ENCODE measurements around the gene POC1A.

Gene POC1A

DNA sequence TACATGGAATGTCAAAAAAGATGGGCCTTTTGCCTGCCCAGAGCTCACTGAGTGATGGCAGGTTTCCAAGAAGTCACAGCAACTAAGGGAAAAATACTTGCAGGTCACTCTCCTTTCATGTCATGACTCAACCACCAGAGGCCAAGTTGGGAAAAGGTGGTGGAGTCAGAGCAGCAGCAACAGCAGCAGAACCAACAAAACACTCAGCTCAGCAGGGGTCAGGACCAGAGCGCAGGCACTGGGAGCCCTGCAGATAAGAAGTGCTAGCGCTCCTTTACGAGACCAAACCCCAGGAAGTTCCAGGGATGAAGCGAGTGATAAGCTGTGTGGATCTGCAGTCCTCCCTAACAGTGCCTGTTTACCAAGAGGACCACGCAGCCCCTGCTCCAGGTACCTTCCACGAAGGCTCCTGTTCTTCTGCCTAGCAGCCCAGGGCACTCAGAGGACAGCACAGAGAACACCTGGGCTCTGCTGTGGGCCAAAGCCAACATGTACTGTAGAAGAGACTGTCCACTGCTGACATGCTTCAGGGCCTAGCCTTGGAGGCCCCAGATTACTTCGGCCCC lies 26.0 kb downstream of the POC1A start:
- no peak for DNase-seq (ENCODE audit: low read depth)

DNA sequence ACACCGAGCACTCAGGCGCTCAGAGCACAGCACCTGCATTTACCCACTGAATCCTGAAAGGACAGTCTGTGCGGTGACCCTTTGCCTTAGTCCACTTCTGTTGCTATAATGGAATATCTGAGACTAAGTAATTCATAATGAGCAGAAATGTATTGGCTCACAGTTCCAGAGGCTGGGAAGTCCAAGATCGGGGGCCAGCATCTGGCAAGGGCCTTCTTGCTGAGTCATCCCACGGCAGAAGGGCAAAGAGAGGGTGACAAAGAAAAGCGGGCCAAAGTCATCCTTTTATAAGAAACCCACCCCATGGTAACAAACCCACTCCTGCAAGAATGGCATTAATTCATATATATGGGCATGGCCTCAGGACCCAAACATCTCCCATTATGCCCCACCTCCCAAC lies 27.7 kb downstream of the POC1A start:
- no peak for DNase-seq (ENCODE audit: low read depth)

DNA sequence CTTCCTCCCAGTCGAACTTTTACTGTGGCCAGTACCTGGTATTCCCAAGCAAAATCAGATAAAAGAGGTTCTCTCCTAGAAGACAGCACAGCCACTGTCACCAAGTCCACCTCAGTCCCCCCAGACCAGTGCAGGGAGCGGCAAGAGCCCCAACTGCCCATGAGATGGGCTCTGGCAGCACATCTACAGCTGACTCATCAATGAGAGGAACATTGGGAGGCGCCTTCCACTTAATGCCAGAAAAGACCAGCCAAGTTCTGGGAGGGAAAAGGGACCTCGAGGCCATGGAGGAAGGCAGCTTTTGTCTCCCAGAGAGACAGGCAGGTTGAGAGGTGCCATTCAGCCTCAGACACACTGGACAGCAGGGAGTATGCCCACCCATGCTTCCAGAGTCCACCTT lies 28.2 kb downstream of the POC1A start:
- DNase-seq (ENCODE audit: low read depth): no peak

DNA sequence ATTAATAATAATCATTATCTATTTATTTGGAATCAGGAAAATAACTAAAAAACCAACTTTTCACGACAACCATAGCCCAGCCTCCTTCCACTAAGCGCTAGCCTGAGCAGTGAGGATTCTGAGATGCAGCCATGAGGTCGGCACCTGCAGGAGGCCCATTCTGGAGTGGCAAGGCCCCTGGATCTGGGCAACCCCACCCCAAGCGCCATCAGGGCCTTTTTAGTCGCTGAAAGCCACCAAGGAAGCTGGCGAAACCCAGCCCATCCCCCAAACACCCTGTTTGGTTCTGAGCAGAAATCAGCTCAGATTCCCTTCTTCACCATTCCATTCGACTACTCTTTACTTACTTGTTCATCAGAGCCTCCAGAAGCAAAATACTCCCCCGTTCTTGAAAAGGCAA lies 29.5 kb downstream of the POC1A start:
- DNase-seq (ENCODE audit: low read depth): no peak

DNA sequence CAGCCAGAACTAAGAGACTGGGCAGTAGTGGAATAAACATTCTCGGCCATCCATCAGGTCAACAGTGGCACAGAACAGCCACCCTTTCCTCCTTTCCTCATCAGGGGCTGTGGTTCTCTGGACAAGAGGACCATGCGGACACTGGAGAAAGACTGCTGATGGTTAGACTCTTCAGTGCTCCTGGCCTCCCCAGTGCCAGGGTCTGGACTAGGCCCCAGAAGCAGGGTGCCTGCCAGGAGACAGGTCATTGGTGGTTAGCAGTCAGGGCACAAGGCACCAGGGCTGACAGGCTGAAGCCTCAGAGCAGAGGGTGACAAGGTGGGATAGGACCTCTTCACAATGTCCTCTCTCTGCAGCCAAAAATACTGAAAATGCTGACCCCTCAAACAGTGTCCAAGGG lies 30.1 kb downstream of the POC1A start:
- DNase-seq (ENCODE audit: low read depth): no peak

DNA sequence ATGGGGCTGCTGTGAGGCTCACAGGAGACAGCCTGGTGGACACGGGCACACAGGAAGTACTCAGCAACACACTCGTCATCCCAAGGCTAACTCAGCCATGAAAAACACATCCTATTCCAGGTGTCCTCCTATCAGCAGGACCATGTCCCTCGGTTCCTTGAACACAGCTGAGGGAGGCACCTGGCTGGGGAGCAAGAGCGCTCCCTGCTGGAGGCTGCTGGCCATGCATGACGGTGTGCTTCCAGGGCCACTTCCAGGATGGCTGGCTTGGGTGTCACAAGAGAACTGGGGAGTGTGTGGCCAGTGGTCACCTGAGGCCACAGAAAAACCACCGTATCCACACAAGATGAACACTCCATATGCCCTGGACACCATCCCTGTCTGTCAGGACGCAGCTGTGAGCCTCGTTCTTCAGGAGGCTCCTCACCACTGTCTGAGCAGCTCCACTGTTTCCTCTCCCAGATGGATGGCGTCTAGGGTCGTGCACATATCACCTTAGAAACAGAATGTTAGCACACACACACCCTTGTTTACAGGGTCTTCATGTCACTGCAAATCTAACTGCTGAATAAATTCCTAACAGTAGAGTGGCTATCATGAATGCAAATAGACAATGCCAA lies 31.0 kb downstream of the POC1A start:
- DNase-seq (ENCODE audit: low read depth): peak; percentile 54

DNA sequence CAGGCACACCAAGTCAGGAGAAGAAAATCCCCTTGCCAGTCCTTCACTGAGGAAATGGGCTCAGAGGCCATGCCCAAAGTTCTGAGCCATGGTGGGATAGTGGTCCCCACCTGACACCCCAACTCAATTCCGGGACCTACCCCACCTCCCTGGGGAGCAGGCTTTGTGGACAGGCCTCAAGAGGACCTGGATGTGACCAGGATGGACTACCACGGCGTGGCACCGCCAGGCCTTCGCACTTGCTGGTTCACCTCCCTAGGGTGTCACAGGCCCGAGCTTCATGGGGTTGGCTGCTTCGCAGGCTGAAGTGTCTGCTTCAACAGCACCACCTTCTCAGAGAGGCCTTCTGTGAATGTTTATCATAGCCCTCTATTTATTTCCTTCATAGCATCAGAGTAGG lies 31.7 kb downstream of the POC1A start:
- DNase-seq (ENCODE audit: low read depth): no peak

DNA sequence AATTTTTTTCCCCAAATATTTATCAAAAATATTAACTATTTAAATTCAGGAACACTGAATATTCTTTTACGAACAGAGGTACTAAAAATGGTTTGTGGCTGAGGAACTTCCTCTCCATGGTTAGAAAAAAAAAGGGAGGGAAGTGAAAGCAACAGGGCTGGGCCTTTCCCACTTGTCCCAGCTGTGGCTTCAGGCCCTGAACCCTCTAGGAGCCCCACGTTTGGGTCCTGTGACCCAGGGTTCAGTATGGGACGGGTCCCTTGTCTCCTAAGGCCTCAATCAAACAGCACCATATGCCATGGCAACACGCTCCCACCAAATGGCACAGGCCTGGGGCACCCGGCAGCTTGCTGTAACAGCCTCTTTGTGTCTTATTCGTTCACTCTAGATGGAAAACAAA lies 32.4 kb downstream of the POC1A start:
- no peak for DNase-seq (ENCODE audit: low read depth)

DNA sequence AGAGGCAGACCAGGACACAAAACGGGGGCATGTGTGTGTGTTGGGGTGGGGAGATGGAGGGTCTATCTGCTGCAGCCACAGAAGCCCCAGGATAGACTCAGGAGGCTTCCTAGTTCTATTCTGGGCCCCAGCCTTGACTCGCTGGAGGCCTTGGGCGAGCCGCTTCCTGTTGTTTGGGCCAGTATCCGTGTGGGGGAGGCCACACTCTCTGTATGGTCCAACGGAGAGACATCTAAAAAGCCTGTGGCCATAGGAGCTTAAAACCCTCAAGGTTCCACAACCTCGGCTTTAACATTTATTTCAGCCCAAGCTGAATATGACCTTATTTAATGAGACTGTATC lies 32.8 kb downstream of the POC1A start:
- no peak for DNase-seq (ENCODE audit: low read depth)

DNA sequence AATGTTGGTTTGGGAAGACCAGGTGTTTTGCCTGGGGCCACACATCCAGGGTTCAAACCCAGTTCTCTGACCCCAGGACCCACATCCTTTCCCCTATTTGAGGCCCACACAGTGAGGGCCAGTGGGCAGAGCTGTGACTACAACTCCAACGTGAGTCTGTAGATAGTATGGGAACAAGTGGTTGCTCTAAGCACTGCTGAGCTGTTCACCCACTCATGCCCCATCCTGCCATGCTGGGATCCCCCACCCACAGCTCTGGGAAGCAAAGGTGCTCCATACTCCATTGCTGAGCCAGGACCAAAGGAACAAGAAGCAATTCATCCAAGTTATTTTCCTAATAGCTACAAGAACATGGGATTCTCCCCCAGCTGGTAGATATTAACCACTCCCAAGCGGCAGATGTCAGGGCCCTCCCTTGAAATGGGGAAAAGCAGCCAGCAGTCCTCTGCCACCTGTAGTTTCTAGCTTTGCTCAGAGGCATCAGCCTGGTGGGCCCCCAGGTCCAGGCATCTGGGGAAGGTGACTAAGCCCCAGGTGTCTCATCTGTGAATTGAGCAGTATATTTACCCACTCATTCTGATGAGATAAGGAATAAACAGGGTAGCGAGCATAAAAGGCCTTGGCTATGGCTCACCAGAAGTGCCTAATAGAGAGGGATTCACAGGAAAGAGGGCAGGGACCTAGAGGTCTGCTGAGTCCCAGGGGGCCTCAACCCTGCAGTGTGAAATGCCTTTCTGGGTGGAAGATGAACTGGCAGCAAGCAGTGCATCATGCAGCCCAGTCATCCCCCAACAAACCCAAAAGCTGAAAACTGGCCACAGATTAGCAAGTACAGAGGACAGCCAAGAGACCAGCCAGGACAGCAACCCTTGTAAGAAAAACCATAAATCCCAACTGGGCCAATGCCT lies 33.4 kb downstream of the POC1A start:
- no peak for DNase-seq (ENCODE audit: low read depth)

DNA sequence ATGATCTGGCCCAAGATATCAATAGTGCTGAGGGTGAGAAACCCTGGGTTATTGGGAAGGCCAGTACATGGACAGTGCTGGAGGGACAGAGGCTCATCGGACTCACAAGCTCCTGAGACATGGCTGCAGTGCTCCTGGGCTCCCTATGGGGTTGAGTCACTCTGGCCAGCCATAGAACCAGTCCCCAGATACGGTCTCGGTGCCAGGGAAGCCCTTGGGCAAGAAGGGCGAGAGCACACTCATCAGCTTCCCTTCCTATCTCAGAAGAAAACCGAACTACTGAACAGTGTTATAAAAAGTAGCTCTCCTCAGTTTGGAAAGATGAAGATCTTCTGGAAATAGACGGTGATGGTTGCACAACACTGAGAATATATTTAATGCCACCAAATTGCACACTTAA lies 34.4 kb downstream of the POC1A start:
- no peak for DNase-seq (ENCODE audit: low read depth)

DNA sequence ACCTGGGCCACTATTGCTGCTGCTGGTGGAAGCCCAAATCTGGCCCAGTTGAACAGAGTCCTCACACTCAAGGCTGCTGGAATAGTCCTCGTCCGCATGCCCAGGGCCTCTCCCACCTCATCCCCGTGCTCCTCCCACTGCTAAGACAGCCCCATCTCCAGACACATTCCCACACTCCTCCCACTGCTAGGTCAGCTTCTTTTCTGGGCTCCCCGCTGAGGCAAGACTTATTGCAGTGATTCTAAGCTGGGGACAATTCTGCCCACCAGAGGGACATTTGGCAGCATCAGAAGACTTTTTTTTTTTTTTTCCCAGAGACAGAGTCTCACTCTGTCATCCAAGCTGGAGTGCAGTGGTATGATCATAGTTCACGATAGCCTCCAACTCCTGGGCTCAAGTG lies 35.1 kb downstream of the POC1A start:
- DNase-seq (ENCODE audit: low read depth): no peak

DNA sequence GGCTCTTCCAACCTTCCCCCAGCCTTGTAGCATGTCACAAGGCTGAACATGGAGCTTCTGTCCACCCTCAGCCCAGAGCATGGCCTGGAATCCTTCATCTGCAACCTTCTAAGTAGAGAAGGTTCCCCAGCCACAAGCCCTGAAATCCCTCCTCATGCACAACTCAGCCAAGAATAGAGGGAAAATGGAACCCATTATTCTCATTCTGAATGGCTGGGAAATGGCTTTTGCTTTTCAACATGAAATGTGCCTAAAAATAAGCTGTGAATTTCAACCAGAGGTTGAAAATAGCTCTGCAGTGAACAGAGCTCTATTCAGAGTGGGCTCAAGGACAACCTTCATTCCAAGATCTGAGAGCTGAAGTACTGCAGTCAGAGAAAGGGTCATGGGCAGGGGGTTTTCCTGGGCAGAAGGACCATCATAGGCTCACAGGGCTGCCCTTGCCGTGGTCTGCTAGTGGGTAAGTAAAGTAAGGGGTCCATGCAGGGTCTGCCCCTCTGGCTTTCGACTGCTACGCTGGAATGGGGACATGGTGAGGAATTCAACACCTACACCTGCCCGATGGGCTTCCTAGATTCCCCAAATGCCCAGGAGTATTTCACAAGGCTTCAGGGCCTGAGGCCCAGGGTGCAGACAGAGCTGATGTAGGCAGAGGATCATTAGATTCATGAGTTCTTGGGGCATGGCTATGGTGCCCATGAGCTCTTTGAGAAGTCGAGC lies 35.9 kb downstream of the POC1A start:
- no peak for DNase-seq (ENCODE audit: low read depth)

DNA sequence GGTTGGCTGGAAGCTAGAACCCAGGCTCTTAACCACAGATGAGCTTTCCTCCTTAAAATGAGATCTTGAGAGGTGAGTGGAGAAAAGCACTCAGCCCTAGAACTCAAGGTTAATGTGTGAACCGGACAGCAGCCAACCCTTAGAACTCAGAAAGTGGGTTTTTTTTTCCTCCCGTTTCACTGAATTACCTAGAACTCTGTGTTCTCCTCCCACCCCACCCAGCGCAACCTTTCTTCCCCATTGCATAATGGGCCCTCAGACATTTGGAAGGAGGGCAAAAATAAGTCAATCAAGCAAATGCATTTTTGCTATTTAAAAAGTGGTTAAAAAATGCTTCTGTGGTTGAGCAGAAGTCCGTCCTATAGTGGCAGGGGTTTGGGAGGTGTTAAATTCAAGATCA lies 36.7 kb downstream of the POC1A start:
- no peak for DNase-seq (ENCODE audit: low read depth)

DNA sequence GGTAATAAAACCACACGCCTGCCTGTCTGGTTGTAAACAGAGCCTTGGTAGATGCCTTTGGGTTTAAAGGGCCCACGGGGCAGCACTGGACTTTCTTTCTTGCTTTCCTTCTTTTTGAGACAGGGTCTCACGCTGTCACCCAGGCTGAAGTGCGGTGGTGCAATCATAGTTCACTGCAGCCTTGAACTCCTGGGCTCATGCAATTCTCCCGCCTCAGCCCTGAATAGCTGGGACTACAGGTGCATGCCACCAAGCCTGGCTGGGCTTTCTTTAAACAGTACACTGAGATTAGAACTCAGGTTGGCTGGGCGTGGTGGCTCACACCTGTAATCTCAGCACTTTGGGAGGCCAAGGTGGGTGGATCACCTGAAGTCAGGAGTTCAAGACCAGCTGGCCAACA lies 42.2 kb downstream of the POC1A start:
- no peak for DNase-seq (ENCODE audit: low read depth)

DNA sequence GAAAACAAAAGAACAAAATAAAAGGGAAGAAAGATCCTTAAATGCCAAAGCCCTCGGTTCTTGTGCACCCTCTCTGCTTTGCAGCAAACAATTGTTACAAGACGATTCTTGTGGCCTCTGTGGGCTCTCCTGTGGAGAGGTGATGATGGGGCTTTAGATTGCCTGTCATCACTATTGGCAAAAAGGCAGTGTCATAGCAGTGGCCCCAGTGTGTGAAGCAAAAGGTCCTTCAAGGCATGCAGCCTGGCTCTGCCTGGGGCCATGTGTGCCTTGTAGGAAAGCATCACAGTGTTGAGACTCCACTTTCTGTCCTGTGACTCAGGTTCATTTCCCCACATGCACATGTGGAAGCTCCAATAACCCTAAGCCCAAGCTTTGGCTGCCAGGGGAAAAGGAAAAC lies 43.7 kb downstream of the POC1A start:
- DNase-seq (ENCODE audit: low read depth): no peak

DNA sequence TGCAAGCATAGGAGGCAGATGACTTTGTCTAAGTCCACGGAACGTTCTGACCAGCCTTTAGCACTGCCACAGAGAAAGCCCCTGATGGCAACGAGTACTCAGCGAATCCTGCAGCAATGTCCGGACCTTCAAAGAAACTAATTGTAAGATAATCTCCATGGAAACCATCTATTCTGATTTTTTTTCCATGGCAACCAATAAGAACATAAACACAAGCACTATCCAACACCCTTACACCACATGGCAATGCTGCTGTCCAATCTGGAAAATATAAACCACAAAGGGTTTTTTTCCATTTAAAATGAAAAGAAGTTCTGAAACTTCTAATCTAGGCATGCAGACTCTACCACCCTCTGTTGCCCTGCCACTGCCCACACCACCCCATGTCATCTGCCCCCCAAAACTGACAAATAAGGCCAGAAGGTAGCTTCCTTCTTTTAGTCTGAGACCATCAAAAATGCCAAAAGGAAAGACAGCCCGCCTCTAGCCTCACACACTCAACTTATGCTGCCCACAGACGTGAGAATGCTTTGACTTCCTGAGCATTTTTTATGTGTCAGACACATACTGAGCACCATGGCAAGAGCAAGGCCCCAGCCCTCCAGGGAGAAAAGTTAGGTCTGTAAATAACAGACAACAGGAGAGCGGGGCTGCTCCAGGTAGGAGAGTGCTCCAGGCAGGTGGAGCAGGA lies 44.5 kb downstream of the POC1A start:
- DNase-seq (ENCODE audit: low read depth): no peak

DNA sequence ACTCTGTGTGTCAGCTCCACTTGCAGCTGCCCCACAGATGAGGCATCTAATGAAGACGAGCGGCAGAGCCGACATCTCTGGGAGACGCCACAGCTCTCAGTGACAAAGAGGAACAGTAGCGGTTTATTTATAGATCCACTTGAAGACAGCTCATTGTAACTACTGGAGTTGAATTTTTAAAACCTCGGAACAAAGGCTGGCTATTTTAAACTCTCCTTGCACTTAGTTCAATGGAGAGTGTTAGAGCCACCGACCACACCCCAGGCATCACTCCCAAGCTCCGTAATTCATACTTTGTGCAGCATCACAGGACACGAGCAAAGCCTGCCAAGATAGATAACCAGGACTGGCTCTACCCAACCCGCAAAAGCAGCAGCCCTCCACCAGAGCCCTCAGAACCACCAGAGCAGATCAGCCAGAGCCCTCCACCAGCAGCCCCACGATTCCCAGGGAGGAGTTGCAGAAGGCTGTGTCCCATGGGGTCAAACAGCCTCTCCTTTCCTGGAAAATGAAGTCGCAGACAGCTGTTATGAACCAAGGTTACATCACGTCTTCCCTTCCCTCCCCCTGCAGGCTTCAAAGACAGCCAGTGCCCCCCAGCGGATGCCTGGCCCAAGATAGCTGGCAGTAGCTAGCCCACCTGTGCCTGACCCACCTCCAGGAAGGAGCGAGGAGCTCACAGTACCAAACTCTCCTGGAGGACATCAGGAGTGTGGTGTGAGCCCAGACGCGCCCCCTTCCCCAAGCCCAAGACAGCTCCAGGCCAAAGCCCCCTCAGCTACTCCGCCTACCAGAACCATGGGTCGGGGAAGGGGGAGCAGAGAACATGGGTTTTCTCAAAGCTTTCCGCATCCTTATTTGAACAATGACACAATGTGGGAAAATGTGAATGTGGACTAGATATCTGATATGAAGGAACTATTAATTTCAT lies 45.7 kb downstream of the POC1A start:
- DNase-seq (ENCODE audit: low read depth): no peak

DNA sequence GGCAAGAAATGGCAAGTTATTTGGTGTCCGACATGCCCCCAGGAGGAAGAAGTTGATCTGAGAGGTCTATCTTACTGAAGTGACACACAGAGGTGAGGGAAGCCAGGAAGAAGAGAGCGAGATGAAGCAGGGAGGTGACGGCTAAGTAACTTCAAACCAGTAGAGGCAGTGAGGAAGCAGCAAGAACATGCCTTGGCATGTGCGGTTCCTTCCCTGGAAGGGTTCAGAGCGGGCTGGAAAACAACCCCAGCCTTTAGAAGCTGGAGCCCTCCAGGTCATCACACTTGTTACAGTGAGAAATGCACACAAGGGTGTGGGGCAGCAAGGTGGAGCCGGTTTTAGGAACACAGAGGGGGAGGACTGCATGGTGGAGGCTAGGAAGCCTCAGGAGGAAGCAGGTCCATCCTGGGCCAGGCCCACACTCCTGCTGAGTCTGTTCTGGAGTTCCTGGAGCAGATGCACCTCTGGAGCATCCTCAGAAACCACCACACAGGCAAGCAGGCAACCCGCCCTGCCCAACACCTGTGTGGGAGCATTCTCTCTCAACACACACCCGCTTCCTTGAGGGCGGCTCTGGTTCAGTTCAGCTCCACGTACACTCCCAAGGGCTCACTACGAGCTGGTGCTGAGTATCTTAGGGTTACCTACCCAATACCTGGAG lies 47.1 kb downstream of the POC1A start:
- no peak for DNase-seq (ENCODE audit: low read depth)

All from stimulated activated CD8-positive, alpha-beta memory T cell treated with anti-CD3 and anti-CD28 coated beads, Interleukin-15, amount 100 ng/mL, for 1 hour (primary cell).